ENCODE results near the gene NEDD8.

DNA sequence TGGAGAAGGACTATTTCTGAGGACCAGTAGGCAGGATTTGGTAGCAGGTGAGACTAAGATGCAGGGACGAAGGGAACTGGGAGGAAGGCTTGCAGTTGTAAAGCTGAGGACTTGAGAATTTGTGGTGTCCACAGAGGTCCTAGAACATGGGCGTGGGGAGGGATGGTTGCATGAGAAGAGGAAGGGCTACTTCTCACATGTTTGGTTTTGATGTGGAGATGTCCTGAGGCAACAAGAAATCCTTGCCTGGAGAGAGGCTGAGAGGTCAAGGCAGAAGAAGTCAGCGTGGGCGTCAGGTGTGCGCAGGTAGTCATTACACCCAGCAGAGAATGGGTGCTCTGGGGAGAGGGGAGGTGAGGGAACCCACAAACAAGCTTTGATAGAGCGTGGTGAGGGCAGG lies 44.9 kb upstream of the NEDD8 start:
- TF ChIP-seq, protein P1, sequence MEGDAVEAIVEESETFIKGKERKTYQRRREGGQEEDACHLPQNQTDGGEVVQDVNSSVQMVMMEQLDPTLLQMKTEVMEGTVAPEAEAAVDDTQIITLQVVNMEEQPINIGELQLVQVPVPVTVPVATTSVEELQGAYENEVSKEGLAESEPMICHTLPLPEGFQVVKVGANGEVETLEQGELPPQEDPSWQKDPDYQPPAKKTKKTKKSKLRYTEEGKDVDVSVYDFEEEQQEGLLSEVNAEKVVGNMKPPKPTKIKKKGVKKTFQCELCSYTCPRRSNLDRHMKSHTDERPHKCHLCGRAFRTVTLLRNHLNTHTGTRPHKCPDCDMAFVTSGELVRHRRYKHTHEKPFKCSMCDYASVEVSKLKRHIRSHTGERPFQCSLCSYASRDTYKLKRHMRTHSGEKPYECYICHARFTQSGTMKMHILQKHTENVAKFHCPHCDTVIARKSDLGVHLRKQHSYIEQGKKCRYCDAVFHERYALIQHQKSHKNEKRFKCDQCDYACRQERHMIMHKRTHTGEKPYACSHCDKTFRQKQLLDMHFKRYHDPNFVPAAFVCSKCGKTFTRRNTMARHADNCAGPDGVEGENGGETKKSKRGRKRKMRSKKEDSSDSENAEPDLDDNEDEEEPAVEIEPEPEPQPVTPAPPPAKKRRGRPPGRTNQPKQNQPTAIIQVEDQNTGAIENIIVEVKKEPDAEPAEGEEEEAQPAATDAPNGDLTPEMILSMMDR (IDR thresholded peaks at IDR 0.05): no peak
- TF ChIP-seq POLR2A (IDR thresholded peaks at IDR 0.05): no peak

Data from right lobe of liver (tissue), 4 donors.